Activated T-cell treated with anti-CD3 and anti-CD28 coated beads, Interleukin-2, amount 50 U/mL, for 24 hours (primary cell): Measurements from ENCODE around the gene SLIT1.
A peak's percentile ranks its signal among the peaks of the same experiment; 100 is the strongest.

Source experiments
- DNase-seq: peaks from one replicate; pipeline ENCODE4 v3.0.0-alpha.2; 2020
- H3K27ac Mint-ChIP-seq: 2 replicates; pipeline ENCODE4 v1.8.0; 2020; ENCODE audit warnings: mild to moderate bottlenecking, mixed read lengths
- H3K27me3 Mint-ChIP-seq: 2 replicates; pipeline ENCODE4 v1.8.0; 2020; ENCODE audit warnings: mixed read lengths
- H3K36me3 Mint-ChIP-seq: 2 replicates; pipeline ENCODE4 v1.8.0; 2020; ENCODE audit warnings: low read depth, mixed read lengths
- H3K4me1 Mint-ChIP-seq: 2 replicates; pipeline ENCODE4 v1.8.0; 2020; ENCODE audit warnings: low read depth, mixed read lengths
- H3K4me3 Mint-ChIP-seq: 2 replicates; pipeline ENCODE4 v1.8.0; 2020; ENCODE audit warnings: mild to moderate bottlenecking, moderate library complexity, mixed read lengths
- H3K9me3 Mint-ChIP-seq: 2 replicates; pipeline ENCODE4 v1.8.0; 2020; ENCODE audit warnings: mixed read lengths

Gene SLIT1

GRCh38 chr10:97074256-97075145 lies 111.3 kb downstream of the SLIT1 start:
- Mint-ChIP-seq H3K27ac (no peak overlapping the region), H3K27me3 (peaks cover 25% of the 10 kb centered on the region), H3K4me1 (peaks cover 7% of the 10 kb centered on the region), H3K4me3 (no peak overlapping the region), H3K36me3 (no peaks in the 10 kb centered on the region), H3K9me3 (peaks cover 6% of the 10 kb centered on the region)
- no peak for DNase-seq

- H3K27ac Mint-ChIP-seq = no peak overlapping the region
Observed at GRCh38 chr10:97072851-97073665, 112.7 kb downstream of the SLIT1 start.

GRCh38 chr10:97071496-97071895 lies 114.3 kb downstream of the SLIT1 start:
- no peaks in the 10 kb centered on the region for H3K36me3 Mint-ChIP-seq
- H3K27me3 Mint-ChIP-seq = peaks cover 27% of the 10 kb centered on the region
- H3K27ac Mint-ChIP-seq = no peak overlapping the region
- H3K4me3 Mint-ChIP-seq = no peak overlapping the region
- DNase-seq = no peak
- H3K4me1 Mint-ChIP-seq = peaks cover 13% of the 10 kb centered on the region
- peaks cover 9% of the 10 kb centered on the region for H3K9me3 Mint-ChIP-seq

More at GRCh38 chr10:97072851-97073665, 112.7 kb downstream of the SLIT1 start:
- DNase-seq = peak; percentile 90
- Mint-ChIP-seq H3K4me1 (peaks cover 13% of the 10 kb centered on the region), H3K36me3 (no peaks in the 10 kb centered on the region), H3K4me3 (no peak overlapping the region), H3K9me3 (peaks cover 9% of the 10 kb centered on the region), H3K27me3 (peaks cover 27% of the 10 kb centered on the region)

GRCh38 chr10:97069576-97070362 lies 116.0 kb downstream of the SLIT1 start:
- Mint-ChIP-seq H3K4me3 (no peak overlapping the region), H3K27ac (peak overlapping the region; percentile 34), H3K4me1 (peaks cover 13% of the 10 kb centered on the region), H3K36me3 (no peaks in the 10 kb centered on the region), H3K9me3 (peaks cover 9% of the 10 kb centered on the region), H3K27me3 (peaks cover 27% of the 10 kb centered on the region)
- no peak for DNase-seq

GRCh38 chr10:97069026-97069425 lies 116.7 kb downstream of the SLIT1 start:
- H3K4me1 Mint-ChIP-seq = peaks cover 13% of the 10 kb centered on the region
- no peak for DNase-seq
- no peak overlapping the region for H3K4me3 Mint-ChIP-seq
- peaks cover 27% of the 10 kb centered on the region for H3K27me3 Mint-ChIP-seq
- peaks cover 9% of the 10 kb centered on the region for H3K9me3 Mint-ChIP-seq
- no peaks in the 10 kb centered on the region for H3K36me3 Mint-ChIP-seq
- H3K27ac Mint-ChIP-seq = no peak overlapping the region

- peaks cover 13% of the 10 kb centered on the region for H3K4me1 Mint-ChIP-seq
- H3K4me3 Mint-ChIP-seq = no peak overlapping the region
- no peak for DNase-seq
- H3K9me3 Mint-ChIP-seq = peaks cover 9% of the 10 kb centered on the region
- peaks cover 20% of the 10 kb centered on the region for H3K27me3 Mint-ChIP-seq
- no peaks in the 10 kb centered on the region for H3K36me3 Mint-ChIP-seq
- no peak overlapping the region for H3K27ac Mint-ChIP-seq
Observed at GRCh38 chr10:97067716-97068391, 117.9 kb downstream of the SLIT1 start.

GRCh38 chr10:97066877-97067555 lies 118.7 kb downstream of the SLIT1 start:
- H3K36me3 Mint-ChIP-seq = no peaks in the 10 kb centered on the region
- H3K4me3 Mint-ChIP-seq = no peak overlapping the region
- H3K4me1 Mint-ChIP-seq = peaks cover 13% of the 10 kb centered on the region
- peaks cover 9% of the 10 kb centered on the region for H3K9me3 Mint-ChIP-seq
- H3K27ac Mint-ChIP-seq = no peak overlapping the region
- peaks cover 14% of the 10 kb centered on the region for H3K27me3 Mint-ChIP-seq
- DNase-seq = no peak

- peaks cover 13% of the 10 kb centered on the region for H3K4me1 Mint-ChIP-seq
- H3K4me3 Mint-ChIP-seq = no peak overlapping the region
- H3K9me3 Mint-ChIP-seq = peaks cover 9% of the 10 kb centered on the region
- DNase-seq = no peak
- peaks cover 6% of the 10 kb centered on the region for H3K27me3 Mint-ChIP-seq
- no peaks in the 10 kb centered on the region for H3K36me3 Mint-ChIP-seq
- H3K27ac Mint-ChIP-seq = no peak overlapping the region
Observed at GRCh38 chr10:97065686-97066660, 119.8 kb downstream of the SLIT1 start.

GRCh38 chr10:97065128-97065527 lies 120.6 kb downstream of the SLIT1 start:
- H3K27me3 Mint-ChIP-seq = peaks cover 2% of the 10 kb centered on the region
- H3K9me3 Mint-ChIP-seq = peaks cover 9% of the 10 kb centered on the region
- H3K36me3 Mint-ChIP-seq = no peaks in the 10 kb centered on the region
- no peak for DNase-seq
- H3K27ac Mint-ChIP-seq = no peak overlapping the region
- peaks cover 11% of the 10 kb centered on the region for H3K4me1 Mint-ChIP-seq
- H3K4me3 Mint-ChIP-seq = no peak overlapping the region

- Mint-ChIP-seq H3K4me3 (no peak overlapping the region), H3K4me1 (peaks cover 3% of the 10 kb centered on the region), H3K27me3 (peaks cover 2% of the 10 kb centered on the region), H3K36me3 (no peaks in the 10 kb centered on the region), H3K9me3 (peaks cover under 1% of the 10 kb centered on the region), H3K27ac (no peak overlapping the region)
- no peak for DNase-seq
Observed at GRCh38 chr10:97063983-97064837, 121.5 kb downstream of the SLIT1 start.

- H3K36me3 Mint-ChIP-seq = no peaks in the 10 kb centered on the region
- H3K9me3 Mint-ChIP-seq = no peaks in the 10 kb centered on the region
- H3K4me3 Mint-ChIP-seq = no peak overlapping the region
- no peak overlapping the region for H3K27ac Mint-ChIP-seq
- peaks cover 1% of the 10 kb centered on the region for H3K27me3 Mint-ChIP-seq
- no peaks in the 10 kb centered on the region for H3K4me1 Mint-ChIP-seq
- DNase-seq = no peak
Observed at GRCh38 chr10:97063271-97063982, 122.3 kb downstream of the SLIT1 start.
